Endometrium (tissue), 2 donors: ENCODE results near the gene ADAMTS2.

Experiments
- FAIRE-seq: peaks from 2 replicates; lab custom pipeline; 2012; peaks lifted over from hg19 to GRCh38; lab: Jason Lieb, UNC
- donor health status: control.
- donor health status: control.

Gene ADAMTS2

DNA sequence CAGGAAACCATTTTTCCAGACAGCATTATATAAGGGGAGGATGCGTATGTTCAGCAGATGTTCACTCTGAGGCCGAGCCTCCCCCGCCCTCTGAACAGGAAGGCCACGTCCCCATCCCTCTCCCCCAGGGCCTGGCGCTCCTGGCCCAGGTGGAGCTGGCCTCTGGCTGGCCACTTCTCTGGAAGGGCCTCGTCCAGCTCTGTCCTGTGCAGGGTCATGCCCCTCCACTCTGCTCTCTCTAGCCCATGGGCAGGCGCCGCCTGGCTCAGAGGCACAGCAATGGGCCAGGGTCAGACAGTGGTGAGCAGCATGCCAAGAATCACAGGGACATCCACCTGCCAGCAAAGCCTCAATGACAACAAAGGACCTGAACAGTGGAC, 34.2 kb downstream of the ADAMTS2 start:
- no peak for FAIRE-seq

DNA sequence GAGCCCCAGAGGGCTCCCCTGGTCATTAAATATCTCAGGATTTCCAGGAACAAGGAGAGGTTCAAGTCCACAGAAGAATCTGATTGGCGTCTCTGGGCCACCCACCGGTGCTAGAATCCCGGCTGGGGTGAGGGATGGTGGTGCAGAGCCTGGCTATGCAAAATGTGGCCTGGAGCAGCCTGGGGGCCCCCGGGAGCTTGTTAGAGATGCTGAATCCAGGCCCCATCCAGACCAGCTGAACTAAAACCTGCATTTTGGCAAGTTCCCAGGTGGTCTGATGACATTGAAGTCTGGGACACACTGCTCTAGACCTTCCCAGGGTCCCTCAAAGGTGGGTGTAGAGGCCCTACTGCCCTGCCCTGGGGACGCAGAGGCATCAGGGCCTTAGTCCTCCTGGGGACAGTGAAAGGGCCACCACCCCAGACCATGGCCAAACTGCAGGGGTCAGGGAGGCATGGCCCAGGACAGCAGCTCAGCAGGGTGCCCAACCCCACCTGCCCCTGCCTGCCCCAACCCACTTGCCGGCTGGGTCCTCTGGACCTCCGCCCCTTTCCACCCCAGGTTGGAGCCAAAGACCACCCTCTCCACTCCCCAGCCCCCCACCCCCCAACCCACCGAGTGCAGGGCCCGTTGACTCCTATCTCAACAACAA, 34.7 kb downstream of the ADAMTS2 start:
- no peak for FAIRE-seq

DNA sequence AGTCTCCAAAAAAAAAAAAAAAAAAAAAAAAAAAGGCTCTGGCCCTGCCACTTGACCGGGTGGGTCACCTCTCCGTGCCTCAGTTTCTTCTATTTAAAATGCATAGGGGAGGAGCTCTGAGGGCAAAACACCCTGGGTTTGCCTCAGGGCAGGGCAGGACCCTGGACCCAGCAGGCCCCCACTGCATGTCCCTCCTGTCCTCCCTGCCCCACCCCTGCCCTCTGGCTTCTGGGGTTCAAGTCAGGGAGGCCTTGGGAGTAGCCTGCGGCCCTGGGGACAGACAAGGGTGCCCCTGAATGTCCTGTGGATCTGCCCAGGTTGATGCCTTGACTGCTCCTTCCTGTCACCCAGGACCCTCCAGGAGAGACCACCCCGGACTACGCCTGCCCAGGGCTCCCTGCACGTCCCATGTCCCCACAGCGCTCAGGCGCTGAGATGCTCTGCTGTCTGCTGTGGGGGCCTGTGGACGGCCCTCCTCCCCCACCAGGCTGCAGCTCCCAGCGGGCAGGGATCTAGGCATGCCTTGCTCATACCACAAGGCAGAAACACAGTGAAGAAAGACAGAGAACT, 35.4 kb downstream of the ADAMTS2 start:
- no peak for FAIRE-seq

DNA sequence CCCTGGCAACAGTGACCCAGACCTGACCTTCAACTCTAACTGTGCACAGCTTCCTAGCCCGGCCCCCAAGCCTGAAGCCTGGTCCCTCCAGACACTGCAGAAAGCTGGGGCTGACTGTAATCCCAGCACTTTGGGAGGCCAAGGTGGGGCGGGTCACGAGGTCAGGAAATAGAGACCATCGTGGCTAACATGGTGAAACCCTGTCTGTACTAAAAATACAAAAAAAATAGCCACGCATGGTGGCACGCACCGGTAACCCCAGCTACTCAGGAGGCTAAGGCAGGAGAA, 35.9 kb downstream of the ADAMTS2 start:
- FAIRE-seq: no peak

DNA sequence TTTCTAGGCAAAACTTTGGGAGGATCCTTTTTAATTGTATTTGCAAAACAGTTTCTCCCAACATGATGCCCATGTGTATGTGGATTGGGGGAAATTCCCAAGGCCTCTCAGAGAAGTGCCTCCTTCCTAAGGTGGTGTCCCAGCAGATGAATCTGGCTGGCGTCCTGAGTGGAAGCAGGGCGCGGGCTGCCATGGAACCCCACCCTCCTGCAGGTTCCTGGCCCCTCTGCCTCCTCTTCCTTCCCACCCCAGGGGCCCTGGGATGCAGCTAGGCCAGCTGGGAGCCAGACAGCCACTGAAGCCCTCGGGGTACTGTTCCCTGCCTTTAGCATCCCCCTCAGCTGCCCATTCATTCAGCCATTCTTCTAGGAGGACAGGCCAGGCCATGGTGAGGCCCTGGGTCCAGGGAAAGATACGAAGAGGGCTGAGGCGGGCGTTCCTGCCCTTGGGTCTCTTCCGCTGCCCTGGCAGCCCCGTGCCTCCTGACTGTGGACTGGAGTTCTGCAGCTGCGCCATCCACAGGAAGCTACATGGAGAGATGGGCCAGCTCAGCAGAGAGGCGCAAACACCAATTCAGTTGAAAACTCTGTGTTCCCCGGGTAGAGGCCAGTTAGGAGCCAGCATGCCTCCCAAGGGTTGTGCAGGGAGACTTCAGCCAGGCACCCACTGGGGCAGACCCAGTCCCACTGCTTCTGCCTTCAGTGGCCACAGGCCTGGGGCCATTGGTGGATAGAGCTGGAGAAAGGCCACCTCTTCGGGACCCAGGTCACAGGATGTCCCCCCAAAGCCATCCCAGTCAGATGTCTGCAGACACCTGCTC, 36.5 kb downstream of the ADAMTS2 start:
- no peak for FAIRE-seq

DNA sequence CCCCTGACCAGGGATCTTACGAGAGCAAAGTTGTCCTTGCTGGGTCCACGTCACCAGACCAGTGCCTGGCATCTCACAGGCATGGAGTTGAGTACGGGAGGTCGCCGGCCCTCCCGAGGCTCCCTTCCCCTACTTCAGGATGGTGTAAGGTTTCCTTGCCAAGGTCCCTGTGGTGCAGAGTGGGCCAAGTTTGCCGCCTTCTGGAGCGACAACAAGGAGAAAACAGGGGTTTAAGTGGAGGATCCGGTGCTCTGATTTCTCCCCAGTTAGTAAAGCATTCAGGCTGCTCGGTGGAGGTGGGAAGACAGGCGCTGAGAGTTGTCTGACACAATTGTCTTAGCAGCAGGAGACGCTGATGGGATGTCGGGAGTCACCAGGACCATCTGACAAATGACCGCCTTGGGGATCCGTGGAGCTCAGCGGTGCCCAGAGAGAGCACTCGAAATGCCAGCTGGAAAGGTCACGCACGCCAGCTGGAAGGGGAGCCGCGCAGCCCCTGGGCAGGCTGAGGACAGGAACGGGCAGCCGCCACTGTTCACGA, 37.3 kb downstream of the ADAMTS2 start:
- no peak for FAIRE-seq

DNA sequence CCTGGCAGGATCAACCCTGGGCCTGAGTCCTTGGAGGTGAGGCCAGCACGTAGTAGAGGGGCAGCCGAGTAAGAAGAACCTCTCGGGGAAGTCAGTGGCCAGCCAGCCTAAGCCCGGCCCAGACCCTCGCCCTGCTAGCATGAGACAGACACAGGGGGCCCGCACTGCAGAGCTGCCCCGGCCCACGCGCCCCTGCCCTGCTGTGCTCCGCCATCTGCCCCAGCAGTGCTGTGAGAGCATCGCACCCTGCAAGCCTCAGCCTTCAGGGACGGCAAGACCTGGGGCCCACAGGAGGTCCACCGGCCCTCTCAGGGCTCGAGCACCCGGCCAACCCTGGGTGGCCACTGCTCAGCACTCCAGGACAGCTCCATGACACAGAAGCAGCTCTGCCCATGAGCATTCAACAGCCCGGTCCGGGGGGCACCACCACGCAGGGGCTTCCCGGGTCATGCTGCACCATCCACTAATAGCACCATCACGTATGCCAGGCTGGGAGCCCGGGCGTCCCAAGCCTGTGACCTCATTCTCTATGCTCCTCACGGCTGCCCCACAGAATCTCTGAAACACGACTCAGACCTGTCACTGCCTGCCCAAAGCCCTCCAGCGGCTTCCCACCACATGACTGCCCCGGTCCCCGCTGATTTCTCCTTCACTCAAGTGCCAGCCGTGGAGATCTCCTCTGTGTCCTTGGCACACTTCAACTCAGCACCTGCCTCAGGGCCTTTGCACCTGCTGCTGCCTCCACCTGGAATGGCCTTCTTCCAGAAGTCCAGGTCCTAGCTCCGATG, 38.1 kb downstream of the ADAMTS2 start:
- no peak for FAIRE-seq

DNA sequence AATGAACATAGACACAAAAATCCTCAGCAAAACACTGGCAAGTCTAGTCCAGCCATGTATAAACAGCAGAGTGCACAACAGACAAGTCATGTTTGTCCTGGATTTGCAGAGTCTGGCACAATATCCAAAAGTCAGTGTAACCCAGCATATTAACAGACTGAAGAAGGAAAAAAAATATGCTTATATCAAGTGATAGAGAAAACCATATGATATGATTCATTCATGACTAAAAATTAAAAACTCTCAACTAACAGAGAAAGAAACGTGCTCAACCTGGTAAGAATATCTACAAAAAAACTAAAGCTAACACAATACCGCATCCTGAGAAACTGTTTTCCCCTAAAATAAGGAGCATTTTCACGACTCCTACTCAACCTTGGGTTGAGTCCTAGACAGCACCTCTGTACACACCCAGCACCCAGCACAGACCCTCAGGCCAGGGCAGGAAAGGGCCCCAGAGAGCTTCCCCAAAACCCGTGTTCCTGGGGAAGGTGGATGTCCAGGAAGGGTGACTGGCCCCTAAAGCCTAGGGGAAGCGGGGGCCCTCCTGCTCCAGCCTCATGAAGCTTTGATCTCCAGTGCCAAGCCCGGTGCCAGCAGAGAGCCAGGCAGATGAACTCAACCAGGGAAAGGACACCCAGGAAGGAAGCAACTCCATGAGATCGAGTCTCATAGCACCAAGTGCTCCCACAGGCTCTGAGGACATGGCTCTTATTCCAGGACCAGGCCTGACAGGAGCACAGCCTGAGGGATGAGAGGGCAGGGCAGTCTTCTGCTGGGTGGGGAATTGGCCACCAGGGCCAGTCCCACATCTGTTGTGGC, 38.9 kb downstream of the ADAMTS2 start:
- FAIRE-seq: no peak

DNA sequence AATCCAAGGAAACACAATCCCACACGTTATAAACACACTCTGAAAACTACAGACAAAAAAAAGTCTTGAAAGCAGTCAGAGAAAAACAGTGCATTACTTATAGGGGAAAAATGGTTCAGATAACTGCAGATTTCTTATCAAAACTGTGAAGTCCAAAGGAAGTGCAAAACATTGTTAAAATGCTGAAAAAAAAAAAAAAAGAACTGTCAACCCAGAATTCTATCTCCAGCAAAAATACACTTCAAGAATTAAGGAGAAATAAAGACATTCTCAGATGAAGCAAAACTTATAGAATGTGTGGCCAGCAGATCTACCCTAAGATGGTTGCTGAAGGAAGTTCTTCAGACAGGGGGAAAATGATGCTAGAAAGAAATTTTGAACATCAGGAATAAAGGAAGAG, 40.4 kb downstream of the ADAMTS2 start:
- no peak for FAIRE-seq

DNA sequence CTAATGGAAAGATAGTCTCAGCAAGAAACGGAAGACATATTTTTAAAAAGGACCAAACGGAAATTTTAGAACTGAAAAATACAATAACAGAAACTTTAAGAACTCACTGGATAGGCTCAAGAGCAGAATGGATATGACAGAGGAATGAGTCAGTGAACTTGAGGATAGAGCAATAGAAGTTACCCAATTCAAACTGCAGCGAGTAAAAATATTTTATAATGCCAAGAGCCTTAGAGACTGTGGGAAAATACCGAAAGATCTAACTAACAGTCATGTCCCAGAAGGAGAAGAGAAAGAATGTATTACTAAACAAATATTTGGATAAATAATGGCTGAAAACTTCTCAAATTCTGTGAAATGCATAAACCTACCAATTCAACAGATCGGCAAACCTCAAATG, 40.8 kb downstream of the ADAMTS2 start:
- no peak for FAIRE-seq

DNA sequence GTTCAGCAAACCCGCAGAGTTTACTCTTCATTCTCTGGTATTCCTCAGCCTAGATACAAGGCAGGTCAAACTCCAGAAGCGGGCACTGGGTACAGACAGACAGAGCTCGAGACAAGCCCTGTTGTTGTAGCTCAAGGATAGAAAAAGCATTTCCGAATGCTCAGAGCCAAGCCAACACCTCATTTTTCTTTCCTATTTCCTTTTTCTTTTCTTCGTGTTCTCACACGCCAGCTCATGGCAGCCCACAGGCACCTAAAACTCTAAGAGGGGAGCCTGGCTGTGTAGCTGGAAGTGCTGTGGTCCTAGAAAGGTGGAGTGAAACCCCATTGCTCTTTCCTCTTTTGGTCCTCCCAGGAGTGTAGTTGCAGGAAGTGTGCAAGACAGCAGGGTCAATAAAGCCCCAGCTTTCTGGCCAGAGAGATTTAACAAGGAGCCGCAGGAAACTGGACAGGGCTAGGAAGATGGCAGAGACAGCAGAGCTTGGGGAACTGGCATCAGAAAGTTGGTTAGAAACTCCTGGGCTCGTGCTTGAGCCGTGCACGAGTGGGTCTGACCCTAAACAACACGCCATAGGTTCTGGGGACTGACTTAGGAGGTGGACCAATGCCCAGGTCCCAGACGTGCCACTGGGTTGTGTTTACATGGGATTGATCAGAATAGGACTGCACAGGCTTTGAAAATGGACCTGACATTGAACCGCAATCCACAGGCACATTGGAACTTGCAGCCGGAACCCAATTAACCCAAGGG, 41.6 kb downstream of the ADAMTS2 start:
- no peak for FAIRE-seq

DNA sequence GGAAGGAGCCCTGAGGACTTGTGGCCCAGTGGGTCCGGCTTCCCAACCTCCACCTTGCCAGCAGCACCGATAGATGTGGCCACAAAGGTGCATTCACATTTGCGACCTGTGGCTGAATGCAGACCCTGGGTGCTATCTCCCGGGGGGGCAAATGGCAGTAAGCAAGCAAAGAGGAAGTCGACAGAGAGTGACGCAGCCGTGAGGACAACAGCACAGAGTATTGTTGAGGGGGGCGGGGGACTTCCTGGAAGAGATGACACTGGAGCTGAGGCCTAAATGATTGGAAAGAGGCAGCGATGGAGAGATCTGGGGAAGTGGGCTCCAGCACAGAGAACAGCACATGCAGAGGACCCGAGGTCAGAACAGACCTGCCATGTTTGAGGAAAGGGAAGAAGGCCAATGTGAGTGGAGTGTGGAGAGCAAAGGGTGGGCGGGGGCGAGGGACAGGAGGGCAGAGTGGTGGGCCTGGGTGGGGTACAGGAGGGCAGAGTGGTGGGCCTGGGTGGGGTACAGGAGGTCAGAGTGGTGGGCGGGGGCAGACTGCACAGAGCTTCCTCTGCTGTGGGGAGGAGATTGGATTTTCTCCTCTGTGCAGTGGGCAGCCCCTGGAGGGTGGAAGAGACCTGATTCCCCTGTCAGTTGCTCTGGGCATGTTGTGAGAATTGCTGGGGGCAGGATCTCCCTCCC, 42.6 kb downstream of the ADAMTS2 start:
- no peak for FAIRE-seq

DNA sequence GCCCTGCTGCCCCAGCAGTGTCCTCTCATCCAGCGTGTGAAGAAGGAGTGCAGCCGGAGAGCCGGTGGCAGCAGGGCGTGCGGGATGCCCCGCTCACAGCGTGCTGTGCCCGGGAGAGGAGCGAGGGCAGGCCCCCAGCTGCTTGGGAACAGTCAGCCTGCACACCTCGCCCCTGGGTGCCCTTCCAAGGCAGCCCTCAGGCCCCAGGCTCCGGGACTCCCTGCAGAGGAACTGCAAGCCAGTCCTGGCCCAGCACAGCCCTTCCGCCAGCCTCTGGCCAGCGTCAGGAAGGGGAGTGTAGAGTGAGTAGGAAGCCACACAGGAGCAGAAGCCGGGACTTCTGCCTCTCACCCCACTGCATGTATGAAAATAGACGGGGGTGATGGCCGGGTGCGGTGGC, 43.5 kb downstream of the ADAMTS2 start:
- no peak for FAIRE-seq

DNA sequence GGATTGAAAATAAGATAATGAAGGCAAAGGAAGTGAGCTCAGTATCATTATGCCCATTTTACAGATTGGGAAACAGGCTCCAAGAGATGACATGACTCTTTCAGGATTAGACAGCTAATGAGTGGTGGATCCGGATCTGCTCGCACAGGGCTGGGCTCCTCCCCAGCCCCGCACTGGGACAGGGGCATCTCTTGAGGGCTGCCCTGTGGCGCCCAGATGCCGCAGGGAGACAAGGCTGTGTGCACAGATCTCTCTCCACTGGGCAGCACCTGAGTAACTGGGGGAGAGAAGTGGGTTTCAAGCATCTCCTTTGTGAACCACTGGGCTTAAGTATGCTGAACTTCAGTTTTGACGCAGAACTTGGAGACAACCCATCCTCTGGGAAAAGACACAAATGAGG, 43.9 kb downstream of the ADAMTS2 start:
- no peak for FAIRE-seq

DNA sequence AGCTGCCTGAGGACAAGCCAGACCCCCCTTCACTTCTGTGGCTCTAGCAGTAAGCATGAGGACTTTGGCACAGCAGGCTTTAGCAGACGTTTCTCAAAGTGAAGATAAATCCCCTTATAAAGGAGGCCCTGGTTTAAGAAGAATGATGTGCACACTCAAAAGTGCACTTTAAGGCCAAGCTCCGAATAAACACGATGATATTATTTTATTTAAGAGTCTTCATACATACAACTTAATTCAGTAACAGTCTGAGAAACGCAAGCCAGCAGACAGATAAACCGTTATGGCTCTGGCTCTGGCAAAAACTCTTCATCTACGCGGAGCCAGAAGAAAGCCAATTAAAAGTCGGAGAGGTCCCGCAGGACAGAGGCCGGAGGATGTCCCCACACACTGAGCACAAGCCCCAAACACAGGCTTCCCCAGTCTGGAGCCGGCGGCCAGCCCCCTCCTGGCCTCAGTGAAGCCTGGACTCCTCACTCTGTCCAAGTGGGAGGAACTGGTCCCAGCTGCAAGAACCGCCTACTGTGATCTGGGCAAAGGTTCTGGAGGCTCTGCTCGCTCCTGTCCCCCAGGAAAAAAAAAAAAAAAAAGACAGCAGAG, 44.6 kb downstream of the ADAMTS2 start:
- no peak for FAIRE-seq

DNA sequence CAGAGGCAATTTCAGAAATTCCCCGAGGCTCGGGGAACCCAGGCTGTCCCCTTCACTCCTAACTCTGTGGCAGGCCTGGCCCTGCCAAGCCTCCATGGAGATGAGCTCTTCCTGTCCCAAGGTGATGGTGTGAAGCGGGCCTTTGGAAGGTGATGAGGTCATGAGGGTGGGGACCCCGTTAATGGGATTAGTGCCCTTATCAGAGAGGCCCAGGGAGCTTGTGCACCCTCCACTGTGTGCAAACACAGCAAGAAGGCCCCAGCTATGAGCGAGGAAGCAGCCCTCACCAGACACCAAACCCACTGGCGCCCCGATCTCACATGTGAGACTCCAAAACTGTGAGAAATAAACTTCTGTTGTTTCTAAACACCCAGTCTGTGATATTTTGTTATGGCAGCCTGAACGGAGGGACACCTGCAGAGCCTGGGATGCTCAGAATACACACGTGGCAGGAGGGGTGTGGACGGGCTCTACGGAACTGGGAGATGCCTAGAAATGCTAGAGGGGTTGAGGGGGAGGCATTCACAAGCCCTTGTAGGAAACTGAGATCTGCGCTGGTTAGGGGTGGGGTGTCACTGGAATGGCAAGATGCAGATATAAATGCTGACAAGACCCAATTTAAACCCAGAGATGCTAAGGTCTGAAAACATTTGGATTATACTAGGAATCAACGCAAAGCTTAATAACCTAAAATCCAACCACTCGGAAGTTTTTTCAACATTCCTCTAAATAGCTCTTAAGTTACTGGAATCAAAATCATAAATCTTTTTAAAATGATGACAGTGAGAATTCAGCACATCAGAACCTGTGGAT, 46.9 kb downstream of the ADAMTS2 start:
- FAIRE-seq: no peak

DNA sequence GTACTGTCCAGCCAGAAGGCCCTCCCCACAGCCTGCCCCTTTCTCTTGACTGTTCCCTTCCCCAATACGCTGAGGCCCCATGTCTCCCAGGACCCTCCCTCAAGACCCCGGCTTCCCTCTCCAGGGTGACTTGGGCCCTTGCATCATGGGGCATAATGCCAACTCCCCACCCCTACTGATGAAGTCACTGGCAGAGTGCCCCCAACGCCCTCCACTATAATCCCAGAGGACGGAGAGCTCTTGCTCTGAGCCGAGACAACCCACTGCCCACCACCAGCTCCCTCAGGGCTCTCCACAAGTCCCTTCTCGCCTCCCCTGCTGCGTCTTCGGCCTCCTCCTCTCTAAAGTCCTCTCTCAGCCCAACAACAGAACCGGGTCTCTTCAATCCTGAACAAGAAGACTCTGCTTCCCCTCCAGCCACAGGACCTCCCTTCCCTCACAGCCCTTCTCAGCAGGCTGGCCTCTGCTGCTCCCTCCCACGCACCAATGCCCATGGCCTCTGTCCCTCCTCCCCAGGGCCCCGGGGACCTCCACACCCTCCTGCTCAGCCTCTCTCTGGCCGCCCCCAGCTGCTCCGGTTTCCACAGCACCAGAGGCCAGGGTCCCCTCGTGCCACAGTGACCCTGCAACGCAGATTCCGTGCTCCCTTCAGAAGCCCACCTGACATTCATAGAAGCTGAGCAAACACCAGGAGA, 47.6 kb downstream of the ADAMTS2 start:
- no peak for FAIRE-seq

DNA sequence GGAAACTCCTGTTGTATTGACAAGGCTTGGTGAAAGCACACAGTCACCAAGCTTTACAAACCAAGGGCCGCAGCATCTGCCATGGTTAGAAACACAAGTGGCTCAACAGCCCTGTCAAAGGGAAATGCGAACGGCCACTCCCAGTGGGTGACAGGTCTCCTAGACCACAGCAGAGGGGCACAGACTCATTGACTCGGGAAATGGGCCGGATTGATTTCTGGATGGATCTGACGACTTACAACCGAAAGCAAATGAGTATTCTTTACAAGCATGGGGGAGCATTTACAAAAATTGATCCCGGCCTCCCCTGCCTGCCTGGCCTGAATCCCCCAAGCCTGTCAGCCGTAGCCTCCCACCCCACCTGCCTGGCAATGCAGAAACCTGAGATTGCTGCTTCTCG, 48.2 kb downstream of the ADAMTS2 start:
- FAIRE-seq: no peak
